Tibial nerve (tissue), 4 donors: ENCODE data around the gene NR1H3. TPM values are rescaled to one million over a fixed set of nuclear protein-coding genes. Genes with fewer than 3 reads are reported as not detected.

Experiments
- DNase-seq, 2 donors: peaks; one replicate each; pipeline ENCODE4 v3.0.0-alpha.2; 2019; ENCODE audit warnings: low spot score in 2 of 2
- H3K27ac ChIP-seq, 4 donors: fragments of 200-600 bp; sonication (generic) in 3 of 4; one replicate each; pipeline ENCODE4 v1.5.1; 2017 to 2019; ENCODE audit warnings: mild to moderate bottlenecking in 1 of 4
- H3K27me3 ChIP-seq, 2 donors: fragments of 200-600 bp; sonication (generic) in 1 of 2; one replicate each; pipeline versions ENCODE4 v1.5.1 to v1.6.0; 2017 to 2019
- H3K36me3 ChIP-seq, 3 donors: fragments of 200-600 bp; sonication (generic); one replicate each; pipeline ENCODE4 v1.5.1; 2018 to 2019
- H3K4me1 ChIP-seq, 4 donors: fragments of 200-600 bp; sonication (generic) in 3 of 4; one replicate each; pipeline ENCODE4 v1.5.1; 2017 to 2019
- H3K4me3 ChIP-seq, 4 donors: fragments of 200-600 bp; sonication (generic) in 3 of 4; one replicate each; pipeline ENCODE4 v1.5.1; 2017 to 2019; ENCODE audit warnings: mild to moderate bottlenecking in 1 of 4, moderate library complexity in 1 of 4
- H3K9me3 ChIP-seq, 4 donors: fragments of 200-600 bp; sonication (generic) in 3 of 4; one replicate each; pipeline ENCODE4 v1.5.1; 2017 to 2019
- EP300 ChIP-seq, 2 donors: sonication (generic); formaldehyde crosslinking; IDR thresholded peaks; one replicate each; pipeline ENCODE4 v1.6.1; 2017; ENCODE audit warnings: antibody characterized with exemption in 2 of 2, mild to moderate bottlenecking in 1 of 2
- POLR2A ChIP-seq, 2 donors: fragments of 450-650 bp; IDR thresholded peaks; one replicate each; pipeline ENCODE4 v1.6.1; 2017; ENCODE audit warnings: antibody characterized with exemption in 2 of 2, mild to moderate bottlenecking in 2 of 2, moderate library complexity in 2 of 2
- WGBS, 2 donors: methylation state at CpG; one replicate each; pipeline ENCODE4 v1.1.5; 2018; 5-methylcytosine and 5-hydroxymethylcytosine counted together
- total RNA-seq, 4 donors: library from RNA; depleted of rRNA; stranded (reverse); fragments of >200 nt; gene quantifications; one replicate each; pipeline ENCODE4 v1.1.0, GENCODE V29; 2016
- TF ChIP-seq, protein P1 (sequence below), 5 experiments: fragments of 200-600 bp in 3 of 5; fragments of 450-650 bp in 2 of 5; sonication (generic) in 3 of 5; IDR thresholded peaks; one replicate each; pipeline ENCODE4 v1.5.1; 2016 to 2019; ENCODE audit warnings: antibody characterized with exemption in 5 of 5, mild to moderate bottlenecking in 3 of 5, moderate library complexity in 2 of 5

Gene NR1H3
- total RNA-seq, 4 donors from 2014 or later: 92.7 to 218 (median 124) TPM

DNA sequence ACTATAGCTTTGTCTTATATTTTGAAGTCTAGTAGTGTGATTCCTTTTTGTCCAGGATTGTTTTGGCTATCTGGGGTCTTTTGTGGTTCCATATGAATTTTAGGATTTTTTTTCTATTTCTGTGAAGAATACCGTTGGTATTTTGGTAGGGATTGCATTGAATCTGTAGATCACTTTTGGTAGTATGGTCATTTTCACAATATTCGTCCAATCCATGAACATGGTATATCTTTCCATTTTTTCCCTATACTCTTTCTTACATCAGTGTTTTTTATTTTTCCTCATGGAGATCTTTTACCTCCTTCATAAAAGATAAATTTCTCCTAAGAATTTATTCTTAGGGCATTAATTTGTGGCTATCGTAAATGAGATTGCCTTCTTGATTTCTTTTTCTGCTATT, 41.3 kb downstream of the NR1H3 start:
- Histone ChIP-seq H3K36me3 (peaks cover 0 to 98% (median 58%) of the 10 kb centered on the region in 3 donors), H3K4me1 (no peaks in the 10 kb centered on the region), H3K27ac (no peak overlapping the region), H3K4me3 (no peak overlapping the region), H3K27me3 (no peaks in the 10 kb centered on the region), H3K9me3 (peaks cover 0 to 43% (median 7%) of the 10 kb centered on the region in 4 donors)
- TF ChIP-seq EP300 (IDR thresholded peaks at IDR 0.05): no peak
- TF ChIP-seq, protein P1, sequence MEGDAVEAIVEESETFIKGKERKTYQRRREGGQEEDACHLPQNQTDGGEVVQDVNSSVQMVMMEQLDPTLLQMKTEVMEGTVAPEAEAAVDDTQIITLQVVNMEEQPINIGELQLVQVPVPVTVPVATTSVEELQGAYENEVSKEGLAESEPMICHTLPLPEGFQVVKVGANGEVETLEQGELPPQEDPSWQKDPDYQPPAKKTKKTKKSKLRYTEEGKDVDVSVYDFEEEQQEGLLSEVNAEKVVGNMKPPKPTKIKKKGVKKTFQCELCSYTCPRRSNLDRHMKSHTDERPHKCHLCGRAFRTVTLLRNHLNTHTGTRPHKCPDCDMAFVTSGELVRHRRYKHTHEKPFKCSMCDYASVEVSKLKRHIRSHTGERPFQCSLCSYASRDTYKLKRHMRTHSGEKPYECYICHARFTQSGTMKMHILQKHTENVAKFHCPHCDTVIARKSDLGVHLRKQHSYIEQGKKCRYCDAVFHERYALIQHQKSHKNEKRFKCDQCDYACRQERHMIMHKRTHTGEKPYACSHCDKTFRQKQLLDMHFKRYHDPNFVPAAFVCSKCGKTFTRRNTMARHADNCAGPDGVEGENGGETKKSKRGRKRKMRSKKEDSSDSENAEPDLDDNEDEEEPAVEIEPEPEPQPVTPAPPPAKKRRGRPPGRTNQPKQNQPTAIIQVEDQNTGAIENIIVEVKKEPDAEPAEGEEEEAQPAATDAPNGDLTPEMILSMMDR (IDR thresholded peaks at IDR 0.05): no peak
- TF ChIP-seq POLR2A (IDR thresholded peaks at IDR 0.05): no peak
- WGBS, 2 donors: 94 to 96% methylated on average over 3 of the region's 3 CpGs
- DNase-seq: no peak

DNA sequence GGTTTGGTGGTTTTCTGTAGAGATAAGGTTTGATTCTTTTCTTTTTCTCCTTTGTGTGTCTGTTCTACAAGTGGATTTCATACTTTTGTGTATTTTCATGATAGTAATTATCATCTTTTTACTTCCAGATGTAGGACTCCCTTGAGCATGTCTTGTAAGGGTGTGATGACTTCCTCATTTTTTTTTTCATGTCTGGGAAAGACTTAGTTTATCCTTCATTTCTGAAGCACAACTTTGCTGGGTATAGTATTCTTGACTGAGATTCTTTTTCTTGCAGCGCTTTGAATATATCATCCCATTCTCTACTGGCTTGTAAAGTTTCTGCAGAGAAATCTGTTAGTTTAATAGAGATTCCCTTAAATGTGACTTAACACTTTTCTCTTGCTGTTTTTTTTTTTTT, 45.1 kb downstream of the NR1H3 start:
- TF ChIP-seq POLR2A (IDR thresholded peaks at IDR 0.05) (no peak), EP300 (IDR thresholded peaks at IDR 0.05) (no peak)
- TF ChIP-seq, protein P1 (IDR thresholded peaks at IDR 0.05): no peak
- no peak overlapping the region for H3K4me3 ChIP-seq
- DNase-seq: no peak
- no peaks in the 10 kb centered on the region for H3K27me3 ChIP-seq
- H3K4me1 ChIP-seq: peaks cover 0 to 16% (median 0%) of the 10 kb centered on the region in 4 donors
- WGBS, 2 donors: 95 to 100% methylated on average over 1 of the region's 1 CpG
- H3K36me3 ChIP-seq: peaks cover 0 to 100% (median 53%) of the 10 kb centered on the region in 3 donors
- H3K27ac ChIP-seq: no peak overlapping the region
- peaks cover 0 to 37% (median 7%) of the 10 kb centered on the region in 4 donors for H3K9me3 ChIP-seq

GRCh38 chr11:47305734-47306483, 48.1 kb downstream of the NR1H3 start:
- Histone ChIP-seq H3K36me3 (peaks cover 3 to 100% (median 58%) of the 10 kb centered on the region in 3 donors), H3K4me1 (peaks cover 0 to 16% (median 0%) of the 10 kb centered on the region in 4 donors), H3K27ac (peak overlapping the region in 3 of 4 donors; percentile 37 to 81 (median 69)), H3K27me3 (no peaks in the 10 kb centered on the region), H3K9me3 (peaks cover 0 to 14% (median 3%) of the 10 kb centered on the region in 4 donors), H3K4me3 (no peak overlapping the region)
- 63 to 73% methylated on average over 2 to 3 of the region's 3 CpGs for WGBS, 2 donors
- DNase-seq: no peak
- no peak for TF ChIP-seq POLR2A (IDR thresholded peaks at IDR 0.05)
- TF ChIP-seq, protein P1 (IDR thresholded peaks at IDR 0.05): no peak
- no peak for TF ChIP-seq EP300 (IDR thresholded peaks at IDR 0.05)

GRCh38 chr11:47306484-47306844, 48.7 kb downstream of the NR1H3 start:
- Histone ChIP-seq H3K36me3 (peaks cover 3 to 100% (median 62%) of the 10 kb centered on the region in 3 donors), H3K27ac (peak overlapping the region in 3 of 4 donors; percentile 37 to 81 (median 69))
- TF ChIP-seq POLR2A (IDR thresholded peaks at IDR 0.05) (no peak), EP300 (IDR thresholded peaks at IDR 0.05) (no peak)
- TF ChIP-seq, protein P1 (IDR thresholded peaks at IDR 0.05): no peak

More at GRCh38 chr11:47306484-47306844, 48.7 kb downstream of the NR1H3 start:
- WGBS, 2 donors: 40 to 79% methylated on average over 1 of the region's 1 CpG
- Histone ChIP-seq H3K9me3 (peaks cover 0 to 14% (median 3%) of the 10 kb centered on the region in 4 donors), H3K27me3 (no peaks in the 10 kb centered on the region), H3K4me1 (peaks cover 0 to 16% (median 0%) of the 10 kb centered on the region in 4 donors), H3K4me3 (no peak overlapping the region)
- DNase-seq: no peak
